Gastrocnemius medialis (tissue), 4 donors: ENCODE data around the gene TM4SF1.

Source experiments
- CTCF ChIP-seq, 5 experiments: fragments of 450-650 bp in 3 of 5; fragments of 200-600 bp in 2 of 5; sonication (generic) in 2 of 5; IDR thresholded peaks in 4 of 5; conservative IDR thresholded peaks in 1 of 5; 1 replicate in 4 of 5; 2 replicates in 1 of 5; pipeline ENCODE4 v1.5.1; 2016 to 2019; ENCODE audit warnings: antibody characterized with exemption in 5 of 5, mild to moderate bottlenecking in 3 of 5, moderate library complexity in 3 of 5
- POLR2A ChIP-seq, 2 donors: fragments of 450-650 bp; IDR thresholded peaks; one replicate each; pipeline ENCODE4 v1.6.1; 2017; ENCODE audit warnings: antibody characterized with exemption in 2 of 2, mild to moderate bottlenecking in 2 of 2, moderate library complexity in 2 of 2

- TF ChIP-seq POLR2A (IDR thresholded peaks at IDR 0.05) (no peak), CTCF (IDR thresholded peaks at IDR 0.05 in 4 of 5, conservative IDR thresholded peaks at IDR 0.05 in 1 of 5) (no peak)
Observed at GRCh38 chr3:149353581-149354184, 23.8 kb downstream of the TM4SF1 start.
